Prostate gland (tissue), 2 donors: ENCODE measurements around the gene TM4SF20.
"Not testable (repeated sequence)": the region's sequence is repeated elsewhere in the genome, so short reads cannot be mapped to it uniquely, and the experiment has no call there.

ENCODE experiments used
- CTCF ChIP-seq, 4 experiments: fragments of 200-600 bp in 2 of 4; fragments of 450-650 bp in 2 of 4; sonication (generic) in 2 of 4; IDR thresholded peaks; 1 replicate in 3 of 4; 2 replicates in 1 of 4; pipeline ENCODE4 v1.5.1; 2016 to 2019; ENCODE audit warnings: antibody characterized with exemption in 4 of 4, mild to moderate bottlenecking in 2 of 4, moderate library complexity in 2 of 4
- POLR2A ChIP-seq: fragments of 450-650 bp; IDR thresholded peaks from one replicate; pipeline ENCODE4 v1.6.1; 2016; ENCODE audit warnings: antibody characterized with exemption, mild to moderate bottlenecking

- TF ChIP-seq CTCF (IDR thresholded peaks at IDR 0.05); POLR2A: not testable (repeated sequence)
Measured at GRCh38 chr2:227382241-227382835, 3.2 kb upstream of the TM4SF20 start.
